A549 (cell line): ENCODE data around the gene KIAA0930. TPM values are rescaled to one million over a fixed set of nuclear protein-coding genes. Genes with fewer than 3 reads are reported as not detected.
A peak's percentile ranks its signal among the peaks of the same experiment; 100 is the strongest.

Source experiments
- ATAC-seq, 2 experiments: fragments of 200-7000 bp in 1 of 2; fragments of >200 bp in 1 of 2; cut with Nextera tagmentation in 1 of 2; cut with Tn5 transposase in 1 of 2; 3 replicates each; pipeline versions ENCODE4 v1.8.0 to v1.9.1; 2018 to 2020; ENCODE audit warnings: mild to moderate bottlenecking in 1 of 2, moderate library complexity in 1 of 2
- CTCF ChIA-PET: fragments of 300-600 bp; sonication (Branson Sonifier 250); formaldehyde crosslinking; extraction: SDS; loops from one replicate; lab custom pipeline; 2021; ENCODE audit warnings: antibody characterized with exemption, inconsistent platforms; lab: Yijun Ruan, JAX
- POLR2A ChIA-PET: fragments of 350-600 bp; formaldehyde crosslinking; extraction: SDS; loops from one replicate; lab custom pipeline; 2021; ENCODE audit warnings: antibody characterized with exemption, inconsistent platforms; lab: Yijun Ruan, JAX
- DNase-seq, 2 experiments: peaks; one replicate each; pipeline versions ENCODE4 v3.0.0 to v3.0.0-alpha.2; 2011 to 2016; ENCODE audit warnings: low read depth in 1 of 2, low spot score in 1 of 2
- FAIRE-seq: peaks from 2 replicates; lab custom pipeline; 2011; peaks lifted over from hg19 to GRCh38; lab: Jason Lieb, UNC
- H3K27ac ChIP-seq, 2 experiments: fragments of >200 bp; sonication (Bioruptor Twin); formaldehyde crosslinking; 3 replicates each; pipeline ENCODE4 v1.5.1; 2016 to 2017
- H3K4me1 ChIP-seq: fragments of >200 bp; sonication (Bioruptor Twin); formaldehyde crosslinking; 3 replicates; pipeline ENCODE4 v1.6.1; 2016
- H3K4me2 ChIP-seq: fragments of >200 bp; sonication (Bioruptor Twin); formaldehyde crosslinking; 3 replicates; pipeline ENCODE4 v1.6.1; 2016
- H3K4me3 ChIP-seq: fragments of >200 bp; sonication (Bioruptor Twin); formaldehyde crosslinking; 3 replicates; pipeline ENCODE4 v1.5.1; 2016
- H3K9me3 ChIP-seq: fragments of >200 bp; sonication (Bioruptor Twin); formaldehyde crosslinking; 3 replicates; pipeline ENCODE4 v1.6.1; 2016
- BHLHE40 ChIP-seq: IDR thresholded peaks from 2 replicates; pipeline ENCODE4 v1.6.1; 2012; ENCODE audit warnings: low read depth, low read length, inconsistent platforms
- EHF ChIP-seq: fragments of 250-450 bp; sonication (Bioruptor Pico); IDR thresholded peaks from 2 replicates; pipeline ENCODE4 v1.5.0; 2020; ENCODE audit warnings: mild to moderate bottlenecking
- FOXS1 ChIP-seq: fragments of 250-450 bp; sonication (Bioruptor Pico); IDR thresholded peaks from 2 replicates; pipeline ENCODE4 v1.5.0; 2020; ENCODE audit warnings: mild to moderate bottlenecking, moderate library complexity
- GATA3 ChIP-seq: IDR thresholded peaks from 2 replicates; pipeline ENCODE4 v1.6.1; 2012; ENCODE audit warnings: borderline replicate concordance
- HOXA7 ChIP-seq: fragments of 250-450 bp; sonication (Bioruptor Pico); IDR thresholded peaks from 2 replicates; pipeline ENCODE4 v1.5.0; 2020; ENCODE audit warnings: mild to moderate bottlenecking, moderate library complexity
- JUN ChIP-seq, 2 experiments: fragments of >200 bp; sonication (Bioruptor Twin); formaldehyde crosslinking; IDR thresholded peaks; 2 replicates in 1 of 2; 3 replicates in 1 of 2; pipeline ENCODE4 v1.6.1; 2016 to 2017
- MAFK ChIP-seq: fragments of 450-650 bp; IDR thresholded peaks from 2 replicates; pipeline ENCODE4 v1.6.1; 2014; ENCODE audit not compliant: partially characterized antibody
- NFE2L2 ChIP-seq: fragments of 150-350 bp; conservative IDR thresholded peaks from 2 replicates; pipeline ENCODE4 v1.6.1; 2014; ENCODE audit warnings: low read length
- NPAS2 ChIP-seq: fragments of 250-450 bp; sonication (Bioruptor Pico); IDR thresholded peaks from 2 replicates; pipeline ENCODE4 v1.8.0; 2022; ENCODE audit warnings: mild to moderate bottlenecking, moderate library complexity, borderline replicate concordance
- POLR2A ChIP-seq: IDR thresholded peaks from 2 replicates; pipeline ENCODE4 v1.6.1; 2012; ENCODE audit warnings: mild to moderate bottlenecking, low read length
- RARB ChIP-seq: fragments of 250-450 bp; sonication (Bioruptor Pico); IDR thresholded peaks from 2 replicates; pipeline ENCODE4 v1.8.0; 2021; ENCODE audit warnings: mild to moderate bottlenecking, moderate library complexity
- SMC3 ChIP-seq: fragments of >200 bp; sonication (Bioruptor Twin); formaldehyde crosslinking; IDR thresholded peaks from 3 replicates; pipeline ENCODE4 v1.6.1; 2018; ENCODE audit warnings: inconsistent platforms
- TFCP2L1 ChIP-seq: fragments of 250-450 bp; sonication (Bioruptor Pico); IDR thresholded peaks from 2 replicates; pipeline ENCODE4 v1.5.0; 2021; ENCODE audit warnings: mild to moderate bottlenecking
- ZFP36 ChIP-seq: fragments of 450-650 bp; IDR thresholded peaks from 2 replicates; pipeline ENCODE4 v1.6.1; 2014; ENCODE audit warnings: borderline replicate concordance; ENCODE audit not compliant: partially characterized antibody
- ZNF302 ChIP-seq: fragments of 250-450 bp; sonication (Bioruptor Pico); IDR thresholded peaks from 2 replicates; pipeline ENCODE4 v1.9.0; 2021; ENCODE audit warnings: inconsistent platforms, mild to moderate bottlenecking, moderate library complexity
- WGBS: methylation state at CpG from one replicate; pipeline ENCODE4 v1.1.6; 2017; ENCODE audit errors: missing lambda C conversion rate; 5-methylcytosine and 5-hydroxymethylcytosine counted together
- polyA minus RNA-seq: library from RNA; depleted of rRNA, polyadenylated mRNA; stranded (reverse); fragments of >200 nt; gene quantifications from 2 replicates; pipeline ENCODE4 v1.2.3, GENCODE V29; 2011; rRNA and poly(A)+ RNA removed
- polyA plus RNA-seq, 4 experiments: library from polyadenylated mRNA; depleted of rRNA in 3 of 4; stranded (reverse); fragments of >200 nt; fragmentation: RNase III in 1 of 4; extraction: RNeasy Plus Mini Kit Qiagen cat#74134 plus additional on column Dnase treatment in 1 of 4; gene quantifications; 2 replicates in 3 of 4; 3 replicates in 1 of 4; pipeline ENCODE4 v1.2.3, GENCODE V29; 2011 to 2017
- TF ChIP-seq, protein P1 (sequence below): fragments of 250-450 bp; sonication (Bioruptor Pico); IDR thresholded peaks from 2 replicates; pipeline ENCODE4 v1.5.0; 2020; ENCODE audit warnings: low read depth, mild to moderate bottlenecking, moderate library complexity
- TF ChIP-seq, protein P2 (sequence below): fragments of 450-650 bp; IDR thresholded peaks from 2 replicates; pipeline ENCODE4 v1.6.1; 2014; ENCODE audit warnings: antibody characterized with exemption
- TF ChIP-seq, protein P3 (sequence below): fragments of >200 bp; sonication (Bioruptor Twin); formaldehyde crosslinking; IDR thresholded peaks from 3 replicates; pipeline ENCODE4 v1.5.1; 2016

KIAA0930 gene
- polyA plus RNA-seq (2011; rRNA removed): 47.7 and 56.0 TPM in 2 replicates
- polyA plus RNA-seq (2012; cell fraction: cytosol; rRNA removed): 83.9 and 94.4 TPM in 2 replicates
- 226 and 234 TPM in 2 replicates for polyA plus RNA-seq (2012; cell fraction: nucleus; rRNA removed)
- polyA plus RNA-seq (2017; fragmentation: RNase III; extraction: RNeasy Plus Mini Kit Qiagen cat#74134 plus additional on column Dnase treatment): 51.7 to 60.0 TPM (median 58.1 TPM) in 3 replicates
- 35.3 and 44.2 TPM in 2 replicates for polyA minus RNA-seq

DNA sequence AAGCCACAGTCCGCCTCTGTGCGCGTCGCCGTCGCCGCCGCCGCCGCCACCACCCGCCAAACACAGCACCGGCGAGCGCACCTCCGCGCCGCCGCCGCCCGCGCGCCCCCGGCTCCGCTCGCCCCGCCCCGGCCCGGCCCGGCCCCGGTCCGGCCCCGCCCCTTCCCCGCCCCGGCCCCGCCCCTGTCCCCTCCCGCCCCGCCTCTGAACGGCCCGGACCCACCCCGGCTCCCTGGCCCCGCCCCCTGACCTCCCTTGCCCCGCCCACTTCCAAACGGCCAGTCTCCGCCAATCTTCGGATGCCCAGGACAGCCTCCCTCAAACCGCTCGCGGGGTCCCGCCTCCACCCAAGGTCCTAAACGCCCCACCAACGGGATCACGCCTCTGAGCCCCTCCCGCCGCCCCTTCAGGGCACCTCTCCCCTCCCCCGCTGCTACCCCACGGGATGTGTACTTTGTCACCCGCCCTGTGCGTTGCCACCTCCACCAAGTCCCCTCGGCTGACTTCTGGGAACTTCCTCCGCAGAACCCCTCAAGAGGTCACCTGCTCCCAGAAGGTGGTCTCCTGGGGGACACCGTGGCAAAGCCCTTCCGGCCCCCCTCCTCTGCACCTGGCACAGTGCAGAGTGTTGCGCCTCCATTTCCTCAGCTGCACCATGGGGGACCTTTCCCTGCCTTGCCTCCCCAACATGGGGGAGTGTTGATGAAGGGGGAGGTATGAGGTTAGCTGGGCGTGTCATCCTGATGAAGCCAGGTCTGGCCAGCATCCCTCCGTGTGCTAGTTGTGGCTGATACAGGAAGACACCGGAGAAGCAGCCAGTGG lies at the start of gene KIAA0930:
Gene KIAA0930, minus strand, starts transcription at position 85 of the 822 bp plus-strand sequence. CDS start 191 bp downstream, outside the sequence.
- Histone ChIP-seq H3K9me3 (no peaks in the 10 kb centered on the region), H3K27ac (peak within 1 kb of the TSS; percentile 80 to 90), H3K4me2 (peak within 1 kb of the TSS; percentile 93), H3K4me1 (peaks cover 47% of the 10 kb centered on the region), H3K4me3 (peak within 1 kb of the TSS; percentile 78)
- DNase-seq (peak; percentile 67 to 75), ATAC-seq (peak; percentile 55 to 78), FAIRE-seq (no peak)
- 24% methylated on average over 3 of the region's 66 CpGs for WGBS
- TF ChIP-seq RARB (CRISPR knock-in tag) (no peak), TFCP2L1 (CRISPR knock-in tag) (no peak), ZNF302 (CRISPR knock-in tag) (no peak), POLR2A (0 out of 2 replicates have a peak, but pooled peaks have one; percentile 22)
- CTCF ChIA-PET: interaction anchor here (0.8 to 1.2 kb wide), 2 partner anchors 23 to 30 kb away, joined by 3 to 4 read pairs; no protein-coding TSS in a partner anchor
- POLR2A ChIA-PET: no interaction called here

DNA sequence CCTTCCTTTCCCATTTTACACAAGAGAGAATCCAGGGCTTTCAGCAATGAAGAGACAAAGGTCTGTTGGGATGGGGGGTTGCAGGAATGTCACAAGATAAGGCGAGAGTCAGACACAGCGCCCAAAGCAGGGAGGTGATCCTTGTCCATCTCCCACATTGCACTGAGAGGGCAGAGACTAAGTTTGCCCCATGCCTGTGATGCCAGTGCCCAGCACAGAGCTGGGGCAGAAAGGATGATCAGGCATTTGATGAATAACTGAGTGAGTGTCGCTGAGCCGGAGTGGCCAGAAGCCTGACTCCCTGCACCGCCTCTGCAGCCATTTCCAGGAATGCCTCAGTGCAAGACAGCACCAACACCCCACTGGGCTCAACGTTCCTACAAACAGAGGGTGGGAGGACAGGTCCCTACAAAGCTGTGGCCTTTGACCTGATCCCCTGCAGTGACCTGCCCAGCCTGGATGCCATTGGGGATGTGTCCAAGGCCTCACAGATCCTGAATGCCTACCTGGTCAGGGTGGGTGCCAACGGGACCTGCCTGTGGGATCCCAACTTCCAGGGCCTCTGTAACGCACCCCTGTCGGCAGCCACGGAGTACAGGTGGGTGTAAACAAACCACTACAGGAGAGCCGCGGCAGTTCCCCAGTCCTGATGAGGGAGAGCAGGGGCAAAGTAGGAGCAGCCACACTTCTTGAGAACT lies 46.3 kb upstream of the KIAA0930 start:
- DNase-seq (no peak), ATAC-seq (no peak), FAIRE-seq (no peak)
- no peak overlapping the region for H3K4me2 ChIP-seq
- ChIA-PET POLR2A (no interaction called here), CTCF (interaction anchor here (0.7 kb wide), 1 partner anchor 22 kb away, joined by 3 read pairs; no protein-coding TSS in a partner anchor)
- no peak for TF ChIP-seq EHF (CRISPR knock-in tag)
- TF ChIP-seq RARB (CRISPR knock-in tag): no peak
- TF ChIP-seq HOXA7 (CRISPR knock-in tag): no peak
- no peak for TF ChIP-seq NFE2L2
- TF ChIP-seq JUN (IDR thresholded peaks at IDR 0.05): no peak
- TF ChIP-seq FOXS1: no peak
- no peak for TF ChIP-seq MAFK
- no peak for TF ChIP-seq ZFP36
- H3K9me3 ChIP-seq: no peaks in the 10 kb centered on the region
- H3K4me1 ChIP-seq: peaks cover 5% of the 10 kb centered on the region; the same call in 2 of the 3 replicates
- 74% methylated on average over 11 of the region's 12 CpGs for WGBS
- no peak overlapping the region for H3K4me3 ChIP-seq
- H3K27ac ChIP-seq: no peak overlapping the region

DNA sequence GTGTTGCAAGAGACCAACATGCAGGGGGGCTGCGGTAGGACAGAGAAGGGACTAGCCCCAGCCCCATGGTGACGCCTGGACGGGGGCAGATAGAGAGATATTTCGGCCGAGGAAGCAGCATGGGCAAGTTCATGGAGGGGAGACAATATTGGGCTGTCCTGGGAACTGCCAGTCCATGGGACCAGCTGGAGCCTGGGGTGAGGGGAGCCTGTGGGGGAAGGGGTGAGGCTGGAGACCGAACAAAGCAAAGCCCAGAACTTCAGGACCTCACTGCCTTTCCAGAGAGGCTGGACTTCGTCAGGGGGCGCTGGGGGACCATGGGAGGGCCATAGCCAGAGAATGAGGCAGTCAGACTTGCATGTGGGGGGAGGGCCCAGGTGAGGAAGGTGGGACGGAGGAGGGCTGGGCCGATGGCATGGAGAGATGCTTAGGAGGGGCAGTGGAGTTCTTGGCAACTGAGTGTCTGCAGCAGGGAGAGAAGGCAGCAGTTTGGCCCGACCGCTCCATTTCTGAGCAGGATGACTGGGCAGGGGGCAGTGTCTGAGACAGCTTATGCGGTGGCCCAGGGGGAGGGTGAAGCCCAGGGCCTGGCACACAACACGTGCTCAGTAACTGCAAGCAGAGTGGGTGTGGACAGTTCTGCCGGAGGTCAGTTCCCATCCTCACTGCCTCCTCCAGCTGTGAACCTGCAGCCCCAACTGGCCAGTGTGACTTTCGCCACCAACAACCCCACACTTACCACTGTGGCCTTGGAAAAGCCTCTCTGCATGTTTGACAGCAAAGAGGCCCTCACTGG lies 44.8 kb upstream of the KIAA0930 start:
- Histone ChIP-seq H3K4me2 (peak overlapping the region; percentile 97), H3K4me3 (peak overlapping the region; percentile 44; the same call in 1 of the 3 replicates), H3K27ac (peak overlapping the region in 1 of 2 experiments; percentile 61; a peak in 2 of 6 replicates), H3K4me1 (peaks cover 5% of the 10 kb centered on the region; the same call in 2 of the 3 replicates), H3K9me3 (no peaks in the 10 kb centered on the region)
- TF ChIP-seq, protein P1, sequence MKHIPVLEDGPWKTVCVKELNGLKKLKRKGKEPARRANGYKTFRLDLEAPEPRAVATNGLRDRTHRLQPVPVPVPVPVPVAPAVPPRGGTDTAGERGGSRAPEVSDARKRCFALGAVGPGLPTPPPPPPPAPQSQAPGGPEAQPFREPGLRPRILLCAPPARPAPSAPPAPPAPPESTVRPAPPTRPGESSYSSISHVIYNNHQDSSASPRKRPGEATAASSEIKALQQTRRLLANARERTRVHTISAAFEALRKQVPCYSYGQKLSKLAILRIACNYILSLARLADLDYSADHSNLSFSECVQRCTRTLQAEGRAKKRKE (CRISPR knock-in tag): no peak
- ChIA-PET CTCF (interaction anchor here (1.5 to 1.6 kb wide), 3 partner anchors 12 to 157 kb away, joined by 3 to 7 read pairs (median 4); no protein-coding TSS in a partner anchor), POLR2A (no interaction called here)
- peak; percentile 23 to 27; a peak in 4 of 6 replicates for ATAC-seq
- FAIRE-seq: no peak
- 67% methylated on average over 12 of the region's 16 CpGs for WGBS
- DNase-seq: no peak

DNA sequence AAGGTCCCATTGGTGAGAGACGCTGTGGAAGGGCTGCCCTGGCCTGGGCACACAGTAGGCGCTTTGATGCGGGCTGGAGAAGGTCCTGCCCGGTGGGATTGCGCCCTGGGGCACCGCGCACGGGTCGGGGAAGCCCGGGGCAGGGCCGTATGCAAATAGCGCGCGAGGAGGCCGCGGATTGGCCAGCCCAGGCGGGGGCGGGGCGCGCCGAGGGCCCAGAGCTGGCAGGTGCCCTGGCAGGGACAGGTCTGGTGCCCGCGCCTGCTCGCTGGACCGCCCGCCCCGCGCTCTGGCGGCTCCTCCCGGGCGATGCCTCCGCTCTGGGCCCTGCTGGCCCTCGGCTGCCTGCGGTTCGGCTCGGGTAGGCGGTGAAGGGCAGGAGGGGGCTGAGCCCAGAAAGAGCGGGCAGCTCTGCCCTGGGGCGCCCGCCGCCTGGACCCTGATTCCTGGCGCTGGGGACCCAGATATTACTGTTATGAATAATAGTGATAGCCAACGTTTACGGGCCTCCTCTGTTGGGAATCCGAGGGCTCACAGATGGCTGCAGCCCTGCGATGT lies 44.1 kb upstream of the KIAA0930 start, which contains the start of gene UPK3A:
Gene UPK3A, plus strand, starts transcription at position 245 of the 558 bp plus-strand sequence. Its CDS starts 65 bp downstream, at position 310.
- no peak for FAIRE-seq
- peak; percentile 91 to 97 for ATAC-seq
- CTCF ChIA-PET: interaction anchor here (1.5 to 1.6 kb wide), 3 partner anchors 12 to 157 kb away, joined by 3 to 7 read pairs (median 4); no protein-coding TSS in a partner anchor
- 58% methylated on average over 13 of the region's 46 CpGs for WGBS
- H3K4me3 ChIP-seq: peak within 1 kb of the TSS; percentile 44
- POLR2A ChIA-PET: no interaction called here
- DNase-seq: peak in 1 of 2 experiments; percentile 28
- peak within 1 kb of the TSS in 1 of 2 experiments; percentile 61; a peak in 3 of 6 replicates for H3K27ac ChIP-seq
- peaks cover 9% of the 10 kb centered on the region for H3K4me1 ChIP-seq
- H3K4me2 ChIP-seq: peak within 1 kb of the TSS; percentile 97
- no peaks in the 10 kb centered on the region for H3K9me3 ChIP-seq
- TF ChIP-seq SMC3 (no peak), BHLHE40 (no peak), NPAS2 (no peak), GATA3 (no peak)
- TF ChIP-seq, protein P2, sequence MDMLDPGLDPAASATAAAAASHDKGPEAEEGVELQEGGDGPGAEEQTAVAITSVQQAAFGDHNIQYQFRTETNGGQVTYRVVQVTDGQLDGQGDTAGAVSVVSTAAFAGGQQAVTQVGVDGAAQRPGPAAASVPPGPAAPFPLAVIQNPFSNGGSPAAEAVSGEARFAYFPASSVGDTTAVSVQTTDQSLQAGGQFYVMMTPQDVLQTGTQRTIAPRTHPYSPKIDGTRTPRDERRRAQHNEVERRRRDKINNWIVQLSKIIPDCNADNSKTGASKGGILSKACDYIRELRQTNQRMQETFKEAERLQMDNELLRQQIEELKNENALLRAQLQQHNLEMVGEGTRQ: no peak
- TF ChIP-seq, protein P3, sequence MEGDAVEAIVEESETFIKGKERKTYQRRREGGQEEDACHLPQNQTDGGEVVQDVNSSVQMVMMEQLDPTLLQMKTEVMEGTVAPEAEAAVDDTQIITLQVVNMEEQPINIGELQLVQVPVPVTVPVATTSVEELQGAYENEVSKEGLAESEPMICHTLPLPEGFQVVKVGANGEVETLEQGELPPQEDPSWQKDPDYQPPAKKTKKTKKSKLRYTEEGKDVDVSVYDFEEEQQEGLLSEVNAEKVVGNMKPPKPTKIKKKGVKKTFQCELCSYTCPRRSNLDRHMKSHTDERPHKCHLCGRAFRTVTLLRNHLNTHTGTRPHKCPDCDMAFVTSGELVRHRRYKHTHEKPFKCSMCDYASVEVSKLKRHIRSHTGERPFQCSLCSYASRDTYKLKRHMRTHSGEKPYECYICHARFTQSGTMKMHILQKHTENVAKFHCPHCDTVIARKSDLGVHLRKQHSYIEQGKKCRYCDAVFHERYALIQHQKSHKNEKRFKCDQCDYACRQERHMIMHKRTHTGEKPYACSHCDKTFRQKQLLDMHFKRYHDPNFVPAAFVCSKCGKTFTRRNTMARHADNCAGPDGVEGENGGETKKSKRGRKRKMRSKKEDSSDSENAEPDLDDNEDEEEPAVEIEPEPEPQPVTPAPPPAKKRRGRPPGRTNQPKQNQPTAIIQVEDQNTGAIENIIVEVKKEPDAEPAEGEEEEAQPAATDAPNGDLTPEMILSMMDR: no peak
- TF ChIP-seq, protein P1 (CRISPR knock-in tag): no peak
